Measurements from ENCODE around the gene FAM3A.

The FAM3A gene

DNA sequence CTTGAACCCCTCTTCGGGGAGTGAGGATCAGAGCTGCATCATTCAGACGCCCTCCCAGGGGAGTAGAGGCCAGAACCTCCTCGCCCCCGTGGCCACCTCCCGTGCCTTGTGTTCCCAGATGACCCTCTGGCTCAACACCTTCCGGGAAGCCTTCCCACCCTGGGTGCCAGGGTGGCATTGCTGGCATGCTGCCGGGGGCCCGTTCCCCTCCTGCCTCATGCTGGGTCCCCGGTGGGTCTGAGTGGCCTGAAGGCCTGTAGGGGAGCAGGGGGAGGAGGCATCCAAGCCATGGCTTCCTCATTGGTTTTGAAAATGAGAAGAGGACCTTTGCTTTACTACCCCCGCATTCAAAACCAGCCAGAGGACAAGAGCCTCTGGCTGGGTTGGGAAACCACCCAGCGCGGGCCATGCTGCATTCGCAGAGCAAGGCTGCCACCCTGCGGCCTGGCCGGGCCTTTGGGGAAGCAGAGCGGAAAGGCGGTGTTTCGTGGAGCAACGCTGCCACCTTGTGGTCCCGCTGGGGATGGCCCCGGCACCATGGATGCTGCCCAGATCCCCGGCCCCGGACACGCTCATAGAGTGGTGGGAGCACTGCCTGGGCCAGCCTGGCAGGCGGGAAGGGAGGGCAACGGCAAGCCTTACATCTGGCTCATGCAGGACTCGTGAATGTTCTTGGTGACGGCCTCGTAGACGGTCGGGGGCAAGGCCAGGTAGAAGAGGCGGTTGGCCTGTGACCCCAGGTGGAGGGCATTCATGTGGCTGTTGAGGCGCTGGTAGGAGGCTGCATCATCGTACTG lies 18.7 kb upstream of the FAM3A start:
- peak; percentile 91 for DNase-seq

DNA sequence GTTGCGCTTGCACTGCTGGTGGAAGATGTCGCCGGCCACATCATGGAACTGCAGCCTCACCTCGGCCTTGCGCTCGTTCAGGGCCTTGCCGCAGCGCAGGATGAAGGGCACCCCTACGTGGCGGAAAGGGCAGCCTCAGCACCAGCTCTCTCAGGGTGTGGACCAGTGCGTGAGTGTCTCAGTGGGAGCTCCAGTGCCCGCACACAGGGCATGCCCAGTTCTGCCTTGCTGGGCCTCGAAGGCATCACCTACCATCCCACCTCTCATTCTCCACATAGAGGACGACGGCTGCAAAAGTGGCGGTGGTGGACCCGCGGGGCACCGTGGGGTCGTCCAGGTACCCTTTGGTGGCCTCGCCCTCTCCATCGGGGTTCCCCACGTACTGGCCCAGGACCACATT lies 16.7 kb upstream of the FAM3A start:
- DNase-seq, result no peak

DNA sequence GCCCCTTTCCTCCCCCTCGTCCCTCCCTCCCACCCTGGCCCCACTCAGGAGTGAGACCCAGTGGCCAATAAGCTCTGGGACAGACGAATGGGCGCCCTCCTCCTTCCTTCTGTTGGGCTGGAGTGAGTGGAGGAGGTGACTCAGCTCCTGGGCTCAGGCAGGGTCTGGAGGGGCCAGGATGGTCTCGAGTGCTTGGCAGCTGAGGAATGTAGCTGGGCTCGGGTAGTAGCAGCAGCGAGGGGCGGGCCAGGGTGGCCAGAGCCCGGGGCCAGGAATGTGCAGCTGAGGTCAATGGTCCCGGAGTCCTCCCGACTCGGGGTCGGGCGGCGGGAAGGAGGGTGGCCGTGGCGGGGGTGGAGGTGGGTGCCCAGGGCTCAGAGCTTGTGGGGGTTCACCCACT lies 15.6 kb upstream of the FAM3A start:
- no peak for DNase-seq

DNA sequence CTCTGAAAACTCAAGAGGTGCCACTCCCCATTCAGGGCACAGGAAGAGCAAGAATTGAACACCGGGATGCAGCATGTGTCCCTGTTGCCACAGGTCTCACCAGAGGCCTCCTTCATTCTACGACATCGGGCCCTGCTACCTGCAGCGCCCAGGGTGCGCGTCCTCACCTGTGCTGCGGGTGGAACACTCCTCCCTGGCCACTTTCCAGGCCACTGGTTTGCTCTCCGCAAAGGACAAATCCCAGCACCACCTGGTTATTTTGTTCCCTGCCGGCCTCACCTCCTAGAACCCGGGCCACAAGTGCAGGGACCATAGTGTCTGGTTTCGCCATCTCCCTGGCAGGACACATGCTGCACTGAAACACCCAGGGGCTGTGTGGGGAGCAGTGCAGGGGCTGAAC lies 14.3 kb upstream of the FAM3A start:
- DNase-seq, result no peak

DNA sequence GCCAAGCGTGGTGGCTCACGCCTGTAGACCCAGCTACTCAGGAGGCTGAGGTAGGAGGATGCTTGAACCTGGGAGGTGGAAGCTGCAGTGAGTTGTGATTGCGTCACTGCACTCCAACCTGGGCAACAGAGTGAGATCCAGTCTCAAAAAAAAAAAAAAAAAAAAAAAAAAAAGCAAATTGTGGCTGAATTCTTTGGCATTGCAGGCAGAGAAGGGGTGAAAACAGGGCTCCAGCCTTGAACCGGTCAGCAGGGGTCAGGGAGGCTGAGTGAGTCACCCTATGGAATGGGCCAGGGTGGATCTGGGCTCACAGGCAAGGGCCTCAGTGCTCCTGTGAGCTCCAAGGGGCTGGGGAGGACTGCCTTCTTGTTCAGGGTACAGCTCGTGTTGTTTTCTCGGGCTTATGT lies 13.2 kb upstream of the FAM3A start:
- DNase-seq, result no peak

DNA sequence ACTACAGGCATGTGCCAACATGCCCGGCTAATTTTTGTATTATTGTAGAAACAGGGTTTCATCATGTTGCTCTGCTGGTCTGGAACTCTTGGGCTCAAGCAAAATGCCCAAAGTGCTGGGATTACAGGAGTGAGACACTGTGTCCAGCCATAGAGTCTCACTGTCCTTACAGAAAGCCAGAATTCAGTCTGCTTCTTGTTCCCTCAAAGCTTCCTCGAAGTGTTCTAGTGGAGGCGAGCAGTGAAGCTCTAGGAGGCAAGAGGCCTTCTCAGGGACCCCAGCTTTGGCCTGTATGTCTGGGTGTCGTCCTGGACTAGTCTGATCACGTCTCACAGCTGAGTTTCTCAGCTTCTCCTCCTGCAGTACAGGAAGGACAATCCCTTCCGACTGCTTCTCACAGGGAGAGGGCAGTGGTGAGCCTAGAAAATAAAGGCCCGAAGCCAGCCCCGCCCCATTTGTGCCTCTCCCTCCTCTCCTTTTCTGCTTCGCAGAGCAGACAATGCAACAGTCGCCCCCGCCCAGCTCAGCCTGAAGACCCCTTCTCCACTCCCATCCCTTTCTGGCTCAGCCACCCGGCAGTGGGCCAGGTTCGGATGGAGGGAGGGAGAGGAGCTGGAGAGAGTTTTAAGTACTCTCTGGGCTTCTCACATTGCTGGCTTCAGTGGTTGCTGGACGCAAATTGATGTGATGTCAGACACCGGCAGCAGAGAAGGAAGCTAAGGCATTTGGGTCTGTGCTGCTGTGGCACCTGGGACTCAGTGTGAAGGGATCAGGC lies 11.1 kb upstream of the FAM3A start:
- peak; percentile 93 for DNase-seq

DNA sequence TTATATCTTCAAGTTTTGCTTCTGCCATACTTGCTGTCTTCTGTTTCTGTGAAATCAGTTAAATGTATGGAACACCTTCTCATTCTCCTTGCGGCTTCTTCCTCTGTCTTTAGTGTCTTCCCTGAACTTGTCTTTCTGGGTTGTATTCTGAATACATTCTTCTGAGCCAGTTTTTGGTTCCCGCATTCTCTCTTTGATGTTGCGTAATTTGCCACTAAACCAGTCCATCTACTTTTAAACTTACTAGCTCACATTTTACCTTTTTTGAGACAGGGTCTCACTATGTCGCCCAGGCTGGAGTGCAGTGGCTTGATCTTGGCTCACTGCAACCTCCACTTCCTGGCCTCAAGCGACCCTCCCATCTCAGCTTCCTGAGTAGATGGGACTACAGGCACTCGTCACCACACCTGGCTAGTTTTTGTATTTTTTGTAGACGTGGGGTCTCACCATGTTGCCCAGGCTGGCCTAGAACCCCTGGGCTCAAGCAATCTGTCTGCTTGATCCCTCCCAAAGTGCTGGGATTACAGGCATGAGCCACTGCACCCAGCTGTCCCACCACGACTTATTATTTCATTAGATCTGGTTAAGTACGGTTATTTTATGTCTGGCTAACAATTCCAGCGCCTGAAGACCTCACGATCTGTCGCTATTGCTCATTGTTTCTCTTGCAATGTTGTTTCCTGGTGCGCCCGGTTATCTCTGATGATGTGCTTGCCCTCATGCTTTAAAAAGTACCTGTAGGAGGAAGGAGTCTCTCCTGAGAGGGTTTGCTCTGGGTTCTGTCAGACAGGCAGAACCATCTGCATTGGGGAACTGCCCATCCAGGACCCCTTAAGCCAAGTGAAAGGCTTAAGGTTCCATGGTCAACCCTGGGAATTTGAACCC lies 9.8 kb upstream of the FAM3A start:
- DNase-seq, result no peak

DNA sequence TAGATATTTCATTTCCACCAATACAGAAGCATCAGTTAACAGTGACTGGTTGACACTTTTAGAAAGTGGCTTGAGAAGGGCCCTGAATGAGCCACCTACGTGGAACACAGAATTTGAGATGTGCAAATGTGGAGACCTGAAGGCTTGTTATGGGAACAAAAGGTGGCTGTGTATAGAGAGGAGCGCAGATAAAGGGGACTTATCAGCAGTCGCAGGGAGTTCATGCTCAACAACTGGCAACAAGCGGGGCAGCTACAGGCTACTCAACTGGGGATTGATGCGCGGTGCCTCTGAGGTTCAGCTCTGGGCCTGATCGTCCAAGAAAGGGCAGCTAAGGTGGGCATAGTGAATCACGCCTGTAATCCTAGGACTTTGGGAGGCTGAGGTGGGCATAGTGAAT lies 3.4 kb upstream of the FAM3A start:
- no peak for DNase-seq

DNA sequence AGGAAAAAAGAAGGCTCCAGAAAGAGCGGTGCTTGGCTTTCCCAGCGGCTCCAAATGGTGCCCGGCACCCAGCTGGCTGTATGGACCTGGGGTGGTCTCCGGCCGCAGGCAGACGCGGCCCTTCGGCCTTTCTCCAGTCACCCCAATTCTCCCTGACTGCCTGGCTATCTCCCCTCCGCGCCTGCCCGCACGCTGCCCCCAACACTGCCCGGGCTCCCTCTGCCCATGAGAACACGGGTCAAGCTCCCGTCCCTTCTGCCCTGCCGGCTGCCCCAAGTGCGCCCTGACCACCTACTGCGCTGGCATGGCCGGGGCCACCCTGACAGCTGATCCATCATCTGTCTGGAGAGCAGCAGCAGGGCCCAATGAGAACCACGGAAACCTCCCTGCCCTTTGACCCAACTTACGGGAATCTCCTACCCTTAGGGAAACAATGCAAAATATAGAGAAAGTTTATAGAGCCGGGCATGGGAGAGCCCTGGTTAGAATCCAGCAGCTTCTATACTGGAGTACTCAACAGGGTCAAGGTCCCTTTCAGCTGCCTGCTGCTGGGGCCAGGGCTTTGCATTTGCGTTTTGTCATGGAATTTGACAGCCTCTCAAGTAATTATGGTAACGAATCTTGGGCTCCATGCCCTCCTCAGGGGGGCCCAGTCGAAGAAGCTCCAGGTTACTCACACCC lies 1.2 kb upstream of the FAM3A start:
- no peak for DNase-seq

DNA sequence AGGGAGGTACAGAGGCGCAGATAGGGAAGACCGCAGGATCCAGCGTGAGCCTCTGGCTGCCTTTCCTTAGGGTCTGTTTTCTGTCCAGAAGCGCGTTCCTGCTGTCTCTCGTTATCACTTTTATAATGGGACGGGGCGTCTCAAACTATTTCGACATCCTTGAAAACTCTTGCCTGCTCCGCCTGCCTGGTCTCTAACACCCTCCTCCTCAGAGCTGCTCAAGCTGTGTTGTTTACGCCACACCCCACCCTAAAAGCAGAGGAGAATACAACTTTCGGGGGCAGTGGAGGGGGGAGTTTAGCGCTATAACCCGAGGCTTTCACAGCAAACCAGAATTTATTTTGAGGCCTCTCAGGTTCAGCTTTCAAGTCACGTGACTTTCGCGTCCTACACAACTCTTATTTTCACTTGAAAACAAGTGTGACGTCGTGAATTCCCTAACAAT lies 646 bp upstream of the FAM3A start:
- peak; percentile 73 for DNase-seq

DNA sequence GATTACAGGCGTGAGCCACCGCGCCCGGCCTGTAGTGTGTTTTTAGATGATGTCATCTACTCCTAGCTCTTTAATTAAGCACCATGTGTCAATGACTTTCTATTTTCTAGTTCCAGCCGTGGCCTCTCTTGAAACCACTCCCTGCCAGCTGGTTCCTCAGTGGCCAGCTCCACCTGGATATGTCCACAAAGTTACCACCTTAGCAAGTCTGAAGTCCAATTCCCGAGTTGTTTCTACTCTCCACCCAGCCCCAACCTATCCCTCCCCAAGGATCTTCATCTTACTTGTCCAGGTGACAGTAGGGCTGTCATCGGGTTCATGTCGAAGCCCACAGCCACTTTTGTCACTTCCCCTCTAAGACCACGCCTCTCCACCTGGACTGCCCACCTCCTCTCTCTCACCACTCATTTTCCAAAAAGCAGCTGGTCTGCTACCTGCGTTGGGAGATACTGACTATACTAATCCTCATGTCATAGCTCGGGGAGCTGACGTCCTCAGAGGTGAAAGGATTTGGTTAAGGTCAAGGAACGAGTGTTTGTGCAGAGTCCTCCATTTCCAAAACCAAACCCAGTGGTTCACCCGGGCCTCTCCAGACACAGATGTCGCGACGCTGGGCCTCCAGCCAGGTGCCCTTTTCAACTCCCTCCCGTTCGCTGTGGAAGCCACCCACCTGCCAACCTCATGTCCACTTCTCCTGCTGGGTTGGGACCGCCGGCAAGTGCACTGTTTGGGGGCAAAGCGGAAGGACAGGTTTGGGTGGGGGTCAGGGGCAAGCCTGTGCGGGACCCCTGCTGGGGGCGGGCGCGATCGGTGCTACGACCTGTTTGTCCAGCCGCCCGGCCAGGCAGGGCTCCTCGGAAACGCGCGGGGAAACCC lies 704 bp downstream of the FAM3A start:
- peak; percentile 33 for DNase-seq

DNA sequence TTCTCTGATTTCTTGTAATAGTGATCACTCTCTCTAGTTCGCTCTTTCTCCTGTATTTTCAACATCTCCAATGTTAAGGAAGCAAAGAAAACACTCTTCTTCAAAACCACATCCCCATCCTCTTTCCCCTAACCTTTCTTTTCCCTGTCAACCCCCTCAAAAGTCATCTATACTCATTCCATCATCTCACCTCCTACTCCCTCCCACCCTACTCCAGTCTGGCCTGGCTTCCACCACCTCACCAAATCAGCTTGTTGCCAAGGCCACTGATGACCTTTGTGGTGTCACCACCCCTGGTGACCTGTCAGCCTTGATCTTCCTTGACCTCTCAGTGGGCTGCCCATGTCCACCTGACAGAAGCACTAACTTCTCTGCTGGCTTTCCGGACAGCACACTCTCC lies 2.3 kb downstream of the FAM3A start:
- DNase-seq, result no peak

DNA sequence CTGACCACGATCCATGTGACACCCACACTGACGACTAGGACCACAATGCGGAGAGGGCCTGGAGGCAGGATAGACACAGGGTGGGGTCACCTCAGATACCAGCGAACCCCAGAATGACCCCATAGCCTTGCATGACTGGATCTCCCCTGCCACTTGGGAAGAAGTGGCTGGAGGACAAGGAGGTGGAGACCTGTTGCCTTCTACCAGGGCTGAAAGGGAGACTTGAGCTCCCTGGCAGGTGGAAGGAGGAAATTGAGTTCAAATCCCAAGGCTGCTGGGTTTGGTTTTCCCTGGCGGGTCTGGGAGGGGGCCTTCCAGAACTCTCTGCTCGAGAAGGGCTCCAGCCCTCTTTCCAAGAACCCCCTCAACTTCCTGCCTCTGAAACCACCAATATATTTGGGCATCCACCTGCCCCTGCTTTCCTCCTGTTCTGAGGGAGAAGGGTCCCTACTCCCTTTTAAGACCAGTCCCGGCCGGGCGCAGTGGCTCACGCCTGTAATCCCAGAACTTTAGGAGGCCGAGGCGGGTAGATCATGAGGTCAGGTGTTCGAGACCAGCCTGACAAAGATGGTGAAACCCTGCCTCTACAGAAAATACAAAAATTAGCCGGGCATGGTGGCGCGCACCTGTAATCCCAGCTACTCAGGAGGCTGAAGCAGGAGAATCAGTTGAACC lies 3.0 kb downstream of the FAM3A start:
- no peak for DNase-seq

DNA sequence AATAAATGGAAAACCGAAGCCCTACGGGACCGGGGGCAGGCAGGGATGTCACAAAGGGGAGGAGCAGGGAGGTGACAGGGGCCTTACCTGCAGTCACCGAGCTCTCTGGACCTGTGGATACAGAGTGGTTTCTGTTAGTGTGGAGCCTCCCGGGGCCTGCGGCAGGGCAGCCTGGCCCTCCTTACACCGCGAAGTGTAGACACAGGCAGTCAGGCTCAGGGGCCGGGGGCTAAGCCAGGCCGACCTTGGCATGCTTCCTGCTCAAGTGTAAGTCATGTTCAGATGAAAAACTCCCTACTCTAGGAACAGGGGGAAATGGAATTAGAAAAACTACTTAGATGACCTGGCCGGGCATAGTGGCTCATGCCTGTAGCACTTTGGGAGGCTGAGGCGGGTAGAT lies 4.3 kb downstream of the FAM3A start:
- no peak for DNase-seq

DNA sequence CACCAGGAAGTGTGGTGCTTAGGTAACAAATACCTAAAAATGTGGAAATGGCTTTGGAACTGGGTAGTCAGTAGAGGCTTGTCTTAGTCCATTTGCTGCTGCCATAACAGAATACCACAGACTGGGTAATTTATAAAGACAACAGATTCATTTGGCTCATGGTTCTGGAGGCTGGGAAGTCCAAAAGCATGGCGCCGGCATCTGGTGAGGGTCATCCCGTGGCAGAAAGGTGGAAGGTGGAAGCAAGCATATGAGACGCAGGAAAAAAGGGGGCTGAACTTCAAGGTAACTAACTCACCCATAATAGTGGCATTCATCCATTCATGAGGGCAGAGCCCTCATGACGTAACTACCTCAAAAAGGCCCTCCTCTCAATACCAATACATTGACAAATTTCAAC lies 6.6 kb downstream of the FAM3A start:
- no peak for DNase-seq

DNA sequence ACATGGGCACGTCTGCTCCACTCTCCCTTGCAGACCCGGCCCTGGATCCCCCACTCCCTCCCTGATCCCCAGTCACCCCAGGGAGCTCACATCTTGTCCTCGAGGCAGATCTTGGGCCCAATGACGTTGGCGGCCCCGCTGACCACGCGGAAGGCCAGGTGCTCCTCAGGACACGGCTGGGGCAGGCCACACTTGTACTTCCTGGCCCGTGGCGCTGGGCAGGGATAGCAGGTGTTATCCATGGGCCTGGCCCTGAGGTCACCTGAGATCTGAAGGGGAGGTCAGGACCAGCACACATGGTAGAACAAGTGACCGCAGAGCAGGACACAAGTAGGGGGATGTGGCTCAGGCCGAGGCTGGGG lies 7.7 kb downstream of the FAM3A start:
- no peak for DNase-seq

DNA sequence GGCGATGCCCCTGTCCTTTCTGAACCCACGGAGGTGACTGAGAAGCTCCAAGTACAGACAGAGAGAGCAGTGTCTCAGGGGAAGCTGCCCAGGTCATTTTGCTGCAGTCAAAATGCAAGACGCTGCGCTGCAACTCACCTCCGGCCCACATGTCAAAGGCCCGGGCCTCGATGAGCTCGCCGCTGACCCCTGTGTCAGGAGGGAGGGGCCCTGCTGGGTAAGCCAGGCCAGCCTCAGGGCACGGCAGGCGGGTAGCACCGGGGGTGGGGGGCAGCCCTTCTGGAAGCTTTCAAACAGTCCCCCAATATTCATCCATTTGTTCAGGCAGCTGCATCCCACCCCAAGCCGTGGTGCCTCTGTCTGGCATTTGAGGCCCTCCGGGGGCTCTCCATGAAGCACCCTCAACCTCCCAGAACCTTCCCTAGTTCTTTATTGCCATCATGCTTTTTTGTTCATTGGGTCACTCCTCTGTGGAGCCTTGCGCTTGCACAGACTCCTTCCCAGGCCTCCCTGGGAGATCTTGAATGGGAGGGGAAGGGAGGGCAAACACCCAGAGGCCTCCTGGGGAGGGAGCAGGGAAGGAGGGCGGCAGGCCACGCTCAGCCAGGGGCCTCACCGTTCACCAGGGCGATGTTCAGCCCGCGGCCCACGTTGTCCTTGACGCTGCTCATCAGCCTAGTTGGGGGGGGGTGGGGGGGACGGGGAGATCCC lies 8.2 kb downstream of the FAM3A start:
- DNase-seq, result no peak

DNA sequence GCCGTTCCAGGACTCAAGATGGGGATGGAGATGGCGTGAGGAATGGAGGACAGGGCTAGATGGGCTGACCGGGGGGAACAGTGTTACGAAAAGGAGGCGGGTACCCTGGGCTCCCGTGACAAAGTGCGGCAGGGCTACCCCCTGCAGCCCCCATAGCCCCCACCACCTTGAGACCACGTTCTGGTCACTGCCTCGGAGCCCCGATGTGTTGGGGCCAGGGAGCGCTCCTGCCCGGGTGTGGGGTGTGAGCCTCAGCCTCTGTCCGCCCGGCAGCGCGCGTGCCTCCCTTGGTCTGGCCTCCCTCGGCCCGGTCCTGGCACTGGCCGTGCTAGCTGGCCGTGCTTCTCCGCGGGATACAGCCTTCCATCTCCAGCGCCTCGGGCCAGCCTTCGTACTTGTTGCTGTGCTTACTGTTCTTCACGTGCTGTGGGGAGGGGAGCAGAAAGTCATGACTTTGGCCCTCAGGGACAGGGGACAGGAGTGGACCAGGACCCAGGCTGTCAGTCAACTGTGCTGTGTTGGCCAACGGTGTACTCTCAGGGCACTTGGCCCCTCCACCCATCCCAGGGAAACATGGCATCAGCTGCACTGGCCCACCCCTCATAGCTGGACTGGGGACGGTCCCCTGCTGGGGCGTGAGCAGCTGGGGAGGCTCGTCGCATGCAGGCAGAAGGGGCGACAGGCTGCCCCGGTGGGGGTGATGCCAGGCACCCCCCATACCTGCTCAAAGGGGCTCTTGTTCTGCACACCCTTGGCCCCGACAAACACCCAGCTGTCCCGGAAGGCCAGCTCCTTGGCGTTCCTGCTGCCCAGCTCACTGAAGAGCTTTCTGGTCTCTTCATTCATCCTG lies 9.3 kb downstream of the FAM3A start:
- no peak for DNase-seq

DNA sequence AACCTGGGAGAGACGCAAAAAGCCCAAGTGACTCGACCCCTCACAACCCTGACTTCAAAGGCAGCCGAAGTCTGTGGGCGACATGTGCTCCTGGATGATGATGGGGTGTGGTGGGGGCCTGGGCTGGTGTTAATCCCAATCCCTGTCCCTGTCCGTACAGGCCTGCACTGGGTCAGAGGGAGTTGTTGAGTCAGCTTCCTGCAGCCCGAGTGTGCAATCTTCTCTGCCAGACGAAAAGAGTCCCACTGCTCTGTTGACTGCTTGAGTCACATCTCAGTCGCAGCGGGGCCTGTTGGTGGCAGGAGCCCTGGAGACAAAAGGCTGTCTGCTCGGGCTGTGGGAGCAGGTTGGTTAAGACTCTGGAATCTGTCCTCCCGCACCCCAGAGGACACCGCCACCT lies 10.3 kb downstream of the FAM3A start:
- no peak for DNase-seq

DNA sequence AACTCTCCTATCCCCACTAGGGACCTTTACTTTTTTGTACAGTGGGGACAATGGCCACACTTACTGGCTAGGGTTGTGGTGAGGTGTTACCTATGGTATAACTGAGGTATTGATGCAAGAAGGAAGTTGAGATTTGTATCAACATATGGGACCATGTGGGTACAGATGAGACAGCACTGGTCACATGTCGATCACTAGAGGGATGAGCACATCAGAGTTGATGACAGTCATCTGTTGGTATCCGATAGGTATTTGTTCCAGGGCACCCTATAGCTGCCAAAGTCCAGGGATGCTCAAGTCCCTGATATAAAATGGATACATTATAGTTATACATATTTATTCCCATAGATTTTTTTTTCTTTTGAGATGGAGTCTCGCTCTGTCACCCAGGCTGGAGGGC lies 13.0 kb downstream of the FAM3A start:
- DNase-seq, result no peak

All from eye (tissue), 1 donor.